NCI-H2227 (cell line): ENCODE data around the gene LCAT.
A peak's percentile ranks its signal among the peaks of the same experiment; 100 is the strongest.
"Not testable (repeated sequence)": the region's sequence is repeated elsewhere in the genome, so short reads cannot be mapped to it uniquely, and the experiment has no call there.

ENCODE experiments used
- DNase-seq: peaks from one replicate; lab custom pipeline; 2025; ENCODE audit not compliant: unreplicated experiment; lab: John Stamatoyannopoulos, UW

LCAT gene, protein sequence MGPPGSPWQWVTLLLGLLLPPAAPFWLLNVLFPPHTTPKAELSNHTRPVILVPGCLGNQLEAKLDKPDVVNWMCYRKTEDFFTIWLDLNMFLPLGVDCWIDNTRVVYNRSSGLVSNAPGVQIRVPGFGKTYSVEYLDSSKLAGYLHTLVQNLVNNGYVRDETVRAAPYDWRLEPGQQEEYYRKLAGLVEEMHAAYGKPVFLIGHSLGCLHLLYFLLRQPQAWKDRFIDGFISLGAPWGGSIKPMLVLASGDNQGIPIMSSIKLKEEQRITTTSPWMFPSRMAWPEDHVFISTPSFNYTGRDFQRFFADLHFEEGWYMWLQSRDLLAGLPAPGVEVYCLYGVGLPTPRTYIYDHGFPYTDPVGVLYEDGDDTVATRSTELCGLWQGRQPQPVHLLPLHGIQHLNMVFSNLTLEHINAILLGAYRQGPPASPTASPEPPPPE

DNA sequence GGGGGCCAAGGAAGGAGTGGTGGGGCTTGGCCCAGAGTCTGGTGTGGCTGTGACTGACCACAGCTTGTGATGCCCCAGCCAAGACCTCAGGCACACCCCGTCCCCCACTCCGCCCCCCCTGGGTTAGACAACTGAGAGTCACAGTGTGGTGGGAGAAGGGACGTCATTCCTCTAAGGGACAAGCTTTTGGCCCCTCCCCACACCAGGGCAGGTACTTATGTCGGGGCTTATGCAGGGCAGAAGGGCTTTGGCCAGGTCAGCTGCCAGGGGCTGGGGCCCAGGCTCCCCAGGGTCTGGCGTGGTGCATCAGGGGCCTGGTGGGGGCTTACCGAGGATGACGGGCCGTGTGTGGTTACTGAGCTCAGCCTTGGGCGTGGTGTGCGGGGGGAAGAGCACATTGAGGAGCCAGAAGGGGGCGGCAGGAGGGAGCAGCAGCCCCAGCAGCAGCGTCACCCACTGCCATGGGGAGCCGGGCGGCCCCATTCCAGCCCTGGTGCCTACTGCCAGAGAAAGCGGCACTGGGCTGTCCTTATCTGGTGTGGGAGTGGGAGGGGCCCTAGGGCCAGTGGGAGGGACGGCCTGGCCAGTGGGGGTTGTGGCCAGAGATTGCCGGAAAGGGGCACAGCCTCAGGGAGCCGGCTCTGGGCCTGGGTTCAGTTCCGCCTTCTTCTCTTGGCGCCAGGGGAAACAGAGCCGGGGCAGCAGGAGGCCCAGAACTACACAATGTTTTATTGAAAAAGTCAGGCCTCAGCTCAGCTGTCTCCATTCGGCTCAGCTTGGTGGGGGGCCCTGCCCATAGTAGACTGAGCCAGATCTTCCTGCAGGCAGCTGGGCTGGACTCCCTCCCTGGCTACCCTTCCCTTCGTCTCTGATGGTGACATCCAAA is at the start of gene LCAT:
Gene LCAT, minus strand, starts transcription at position 502 of the 886 bp plus-strand sequence. Its CDS starts 19 bp downstream, at position 483.
- DNase-seq, result no peak

DNA sequence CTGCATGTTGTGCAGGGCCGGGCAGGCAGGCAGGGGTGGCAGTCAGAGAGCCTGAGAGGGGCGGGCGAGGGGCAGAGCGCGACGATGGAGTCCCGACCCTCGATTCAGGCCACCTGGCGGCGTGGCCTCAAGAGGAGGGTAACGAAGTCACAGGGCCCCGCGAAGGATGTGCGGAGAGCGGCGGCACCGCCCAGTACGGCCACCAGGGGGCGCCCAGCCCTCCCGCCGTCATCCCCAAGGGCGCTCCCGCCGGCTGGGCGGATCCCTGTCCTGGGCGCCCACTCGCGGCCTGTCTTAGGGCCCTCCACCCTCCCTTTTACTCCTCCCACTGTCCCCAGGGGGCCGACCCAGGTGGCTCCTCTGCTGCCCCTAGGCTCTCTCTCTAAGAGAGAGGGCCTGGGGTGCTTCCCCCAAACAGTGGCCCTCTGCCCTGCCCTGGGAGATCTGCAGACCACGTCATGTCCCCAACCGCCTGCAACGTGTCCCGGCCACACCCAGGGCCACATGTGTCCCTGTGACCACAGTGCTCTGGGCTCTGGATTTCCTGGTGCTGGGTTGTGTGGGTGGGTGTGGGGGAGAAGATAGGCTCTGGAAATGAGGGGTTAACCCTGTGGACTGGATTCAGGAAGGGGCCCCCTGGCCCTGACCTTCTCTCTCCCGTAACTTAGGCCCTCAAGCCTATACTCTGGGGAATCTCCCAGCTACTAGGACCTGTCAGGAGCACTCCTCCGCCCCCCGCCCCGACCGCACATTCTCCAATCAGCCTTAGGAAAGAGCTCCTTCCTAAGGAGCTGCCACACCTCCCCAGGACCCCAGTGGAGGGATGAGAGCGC is 49.5 kb upstream of the LCAT start:
- DNase-seq, result peak; percentile 11

DNA sequence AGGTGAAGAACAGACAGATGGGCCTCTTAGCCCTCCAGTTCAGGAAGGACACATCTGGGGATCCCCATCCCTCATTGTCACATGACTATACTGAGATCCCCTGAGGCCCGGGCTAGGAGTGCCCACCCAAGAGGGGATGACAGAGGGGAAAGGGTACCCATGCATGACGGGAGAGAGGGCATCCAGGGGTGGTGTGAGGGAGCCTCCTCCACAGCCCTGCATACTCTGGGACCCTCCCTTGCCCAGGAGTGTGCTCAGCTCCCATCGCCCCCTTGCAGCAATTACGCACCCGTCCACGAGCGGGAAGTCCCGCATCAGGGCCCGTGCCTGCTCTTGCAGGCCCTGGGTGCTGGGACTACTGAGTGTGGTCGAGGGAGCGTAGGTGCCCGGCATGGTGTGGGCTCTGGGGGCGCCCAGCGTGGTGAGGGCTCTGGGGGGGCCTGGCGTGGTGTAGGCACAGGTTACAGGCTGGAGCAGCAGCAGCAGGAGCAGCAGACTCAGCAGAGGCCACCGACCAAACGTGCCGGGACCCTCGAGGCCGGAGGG is 48.8 kb upstream of the LCAT start:
- DNase-seq, result no peak

DNA sequence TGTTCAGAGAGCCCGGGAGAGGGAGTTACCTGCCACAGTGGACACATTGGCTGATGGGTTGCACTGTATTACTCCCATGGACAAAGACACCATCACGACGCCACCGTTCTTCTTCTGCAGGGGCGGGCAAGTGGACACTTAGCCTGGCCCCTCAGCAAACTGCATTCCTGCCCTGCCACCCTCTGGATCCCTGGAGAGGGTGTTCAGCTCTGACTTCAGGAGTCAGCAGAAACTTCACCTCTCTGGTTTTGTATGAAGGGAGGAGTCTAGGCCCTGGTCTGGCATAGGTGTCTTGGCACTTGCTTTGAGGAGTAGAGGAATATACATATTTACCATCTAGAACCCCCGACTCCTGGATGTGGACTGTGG is 46.1 kb upstream of the LCAT start:
- DNase-seq, result no peak

DNA sequence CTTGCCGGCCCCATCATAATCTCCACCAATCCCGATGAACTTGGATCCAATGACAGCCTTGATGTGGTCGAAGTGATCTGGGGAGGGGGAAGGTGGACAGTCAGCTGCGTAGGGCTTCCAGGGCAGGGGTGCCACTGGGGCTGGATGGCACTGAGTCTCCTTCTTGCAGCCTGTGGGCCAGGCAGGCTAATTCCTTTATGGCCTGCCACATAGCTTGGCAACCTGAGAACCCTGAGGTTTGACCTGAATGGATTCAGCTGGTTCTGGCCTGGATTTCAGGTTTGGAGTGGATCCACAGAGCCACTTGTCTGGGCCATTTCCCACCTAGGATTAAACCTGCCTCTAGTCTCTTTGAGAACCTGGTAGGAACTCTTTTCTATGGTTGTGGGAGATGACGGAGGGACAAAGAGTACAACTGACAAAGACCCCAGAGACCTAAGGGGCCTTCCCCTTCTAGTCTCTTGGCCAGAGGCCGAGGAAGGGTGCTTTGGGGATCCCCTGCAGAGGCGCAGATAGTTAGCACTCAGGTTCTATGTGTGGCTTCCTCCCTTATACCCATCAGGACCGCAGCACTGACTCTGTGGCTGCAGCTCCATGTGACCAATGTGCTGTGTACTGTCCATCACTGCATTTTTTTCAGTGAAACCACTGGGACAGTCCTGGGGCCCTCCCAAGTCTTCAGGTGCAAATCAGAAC is 45.5 kb upstream of the LCAT start:
- DNase-seq, result no peak

DNA sequence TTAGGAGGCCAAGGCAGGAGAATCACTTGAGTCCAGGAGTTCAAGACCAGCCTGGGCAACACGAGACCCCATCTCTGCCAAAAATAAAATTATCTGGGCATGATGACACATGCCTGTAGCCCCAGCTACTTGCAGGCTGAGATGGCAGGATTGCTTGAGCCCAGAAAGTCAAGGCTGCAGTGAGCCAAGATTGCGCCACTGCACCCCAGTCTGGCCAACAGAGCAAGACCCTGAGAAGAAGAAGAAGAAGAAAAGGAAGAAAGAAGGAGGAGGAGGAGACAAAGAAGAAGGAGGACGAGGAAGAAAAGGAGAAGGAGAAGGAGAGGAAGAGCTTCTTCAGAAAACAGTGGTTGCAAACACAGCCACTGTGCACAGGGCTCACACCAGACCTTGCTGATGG is 44.8 kb upstream of the LCAT start:
- no peak for DNase-seq

DNA sequence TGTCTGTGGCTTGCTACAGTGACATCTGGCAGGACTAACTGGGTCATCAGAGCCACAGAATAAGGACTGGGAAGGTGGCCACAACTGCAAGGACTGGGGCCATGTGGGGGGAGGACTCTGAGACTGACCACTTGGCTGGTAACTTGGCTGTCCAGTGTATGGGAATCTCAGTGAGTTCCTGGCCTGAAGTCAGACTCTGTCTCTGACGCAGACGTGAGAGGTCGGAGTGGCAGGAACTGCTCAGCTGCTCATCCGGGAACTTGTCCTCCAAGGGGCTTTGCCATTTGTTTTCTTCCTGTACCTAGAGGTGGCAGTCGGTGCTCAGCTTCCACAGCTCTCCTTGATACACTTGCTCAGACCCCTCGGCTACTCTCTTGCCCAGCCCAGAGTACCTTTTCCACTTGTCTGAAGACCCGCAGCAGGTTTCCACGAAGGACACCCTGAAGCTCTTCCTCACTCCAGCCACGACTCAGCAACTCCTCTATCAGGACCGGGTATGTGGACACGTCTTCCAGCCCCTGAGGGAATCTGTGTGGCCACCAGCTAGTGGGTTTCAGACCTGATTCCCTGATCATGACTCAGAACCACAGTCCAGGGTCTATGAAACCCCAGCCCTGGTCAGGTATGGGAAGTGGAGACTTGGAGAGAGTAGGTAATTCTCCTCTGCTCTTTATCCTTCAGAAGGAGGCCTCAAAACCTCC is 43.7 kb upstream of the LCAT start:
- DNase-seq, result no peak

DNA sequence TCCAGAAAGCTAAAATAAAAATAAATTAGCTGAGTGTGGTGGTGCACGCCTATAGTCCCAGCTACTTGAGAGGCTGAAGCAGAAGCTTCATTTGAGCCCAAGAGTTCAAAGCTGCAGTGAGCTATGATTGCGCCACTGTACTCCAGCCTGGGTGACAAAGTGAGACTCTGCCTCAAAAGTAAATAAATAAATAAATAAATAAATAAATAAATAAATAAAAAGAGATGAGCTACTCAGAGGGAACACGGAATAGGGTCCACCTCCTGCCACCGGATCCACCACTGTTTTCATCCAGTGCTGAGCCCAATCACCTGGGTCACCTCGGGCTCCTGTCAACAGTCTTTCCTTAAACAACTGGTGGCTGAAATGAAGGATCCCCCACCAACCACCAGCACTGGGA is 43.0 kb upstream of the LCAT start:
- no peak for DNase-seq

DNA sequence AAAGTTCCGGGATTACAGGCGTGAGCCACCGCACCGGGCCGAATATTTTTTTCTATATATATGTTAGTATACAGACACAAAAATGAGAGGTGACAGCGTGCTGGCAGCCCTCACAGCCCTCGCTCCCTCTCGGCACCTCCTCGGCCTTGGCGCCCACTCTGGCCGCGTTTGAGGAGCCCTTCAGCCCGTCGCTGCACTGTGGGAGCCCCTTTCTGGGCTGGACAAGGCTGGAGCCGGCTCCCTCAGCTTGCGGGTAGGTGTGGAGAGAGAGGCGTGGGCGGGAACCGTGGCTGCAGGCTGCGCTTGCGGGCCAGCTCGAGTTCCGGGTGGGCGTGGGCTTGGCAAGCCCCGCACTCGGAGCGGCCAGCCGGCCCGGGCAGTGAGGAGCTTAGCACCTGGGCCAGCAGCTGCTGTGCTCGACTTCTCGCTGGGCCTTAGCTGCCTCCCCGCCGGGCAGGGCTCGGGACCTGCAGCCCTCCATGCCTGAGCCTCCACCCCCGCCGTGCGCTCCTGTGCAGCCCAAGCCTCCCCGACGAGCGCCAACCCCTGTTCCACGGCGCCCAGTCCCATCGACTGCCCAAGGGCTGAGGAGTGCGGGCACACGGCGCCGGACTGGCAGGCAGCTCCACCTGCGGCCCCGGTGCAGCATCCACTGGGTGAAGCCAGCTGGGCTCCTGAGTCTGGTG is 38.2 kb upstream of the LCAT start:
- no peak for DNase-seq

DNA sequence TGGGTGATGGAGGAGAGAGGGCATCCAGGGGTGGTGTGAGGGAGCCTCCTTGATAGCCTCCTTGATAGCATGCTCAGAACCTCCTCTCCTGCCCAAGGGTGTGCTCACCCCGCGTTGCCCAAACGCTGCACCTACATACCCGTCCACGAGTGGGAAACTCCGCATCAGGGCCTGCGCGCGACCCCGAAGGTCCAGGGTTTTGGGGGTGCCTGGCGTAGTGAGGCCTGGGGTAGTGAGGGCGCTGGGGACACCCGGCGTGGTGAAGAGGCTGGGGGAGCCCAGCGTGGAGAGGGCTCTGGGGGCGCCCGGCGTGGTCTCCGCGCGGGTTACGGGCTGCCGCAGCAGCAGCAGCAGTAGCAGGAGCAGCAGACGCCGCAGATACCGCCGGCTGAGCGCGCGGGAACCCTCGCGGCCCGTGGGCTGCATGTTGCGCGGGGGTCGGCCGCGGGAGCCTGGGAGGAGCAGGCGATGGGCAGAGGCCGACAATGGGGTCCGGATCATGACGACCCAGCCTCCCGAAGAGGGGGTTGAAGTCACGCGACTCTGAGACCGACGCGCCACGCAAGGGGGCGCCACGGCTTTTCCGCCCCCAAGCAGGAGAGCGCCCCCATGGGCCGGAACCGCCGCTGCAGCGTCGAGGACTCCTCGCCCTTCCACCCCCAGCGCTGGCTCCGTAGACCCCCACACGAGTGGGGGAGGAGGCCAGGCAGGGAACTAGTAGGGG is 36.2 kb upstream of the LCAT start, which contains the start of gene DPEP3:
Gene DPEP3, minus strand, starts transcription at position 545 of the 724 bp plus-strand sequence. Its CDS starts 119 bp downstream, at position 426.
- DNase-seq, result no peak

DNA sequence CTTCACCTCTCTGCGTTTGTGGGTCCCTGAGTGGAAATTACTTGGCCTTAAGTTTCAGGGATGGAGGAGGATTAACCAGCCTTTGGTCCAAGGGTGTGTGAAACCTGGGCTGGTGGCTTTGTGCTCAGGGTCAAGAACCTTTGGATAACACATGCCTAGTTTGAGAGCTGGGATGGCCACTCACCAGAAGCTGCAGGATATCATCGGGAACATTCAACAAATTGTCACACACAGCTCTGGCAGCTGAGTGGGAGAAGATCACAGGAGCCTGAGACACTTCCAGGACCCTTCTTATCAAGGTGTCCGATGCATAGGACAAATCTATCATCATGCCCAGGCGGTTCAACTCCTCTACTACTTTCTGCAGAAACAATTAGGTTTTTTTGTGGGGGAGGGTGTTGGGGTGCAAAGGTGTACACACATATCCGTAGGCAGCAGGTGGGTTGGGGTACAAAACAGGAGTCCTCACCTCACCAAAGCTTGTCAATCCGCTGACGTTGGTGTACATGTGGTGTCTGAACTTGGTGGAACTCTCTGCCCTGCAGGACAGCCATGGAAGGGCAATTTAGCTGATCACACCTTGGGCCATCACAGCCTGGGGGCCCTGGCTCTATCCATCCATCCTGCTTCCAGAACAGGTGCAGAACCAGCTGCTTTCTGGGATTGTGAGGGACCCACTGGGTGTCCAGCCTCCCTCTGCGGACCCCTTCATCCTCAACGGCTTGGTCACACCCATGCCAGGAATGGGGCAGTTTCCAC is 33.7 kb upstream of the LCAT start:
- no peak for DNase-seq

DNA sequence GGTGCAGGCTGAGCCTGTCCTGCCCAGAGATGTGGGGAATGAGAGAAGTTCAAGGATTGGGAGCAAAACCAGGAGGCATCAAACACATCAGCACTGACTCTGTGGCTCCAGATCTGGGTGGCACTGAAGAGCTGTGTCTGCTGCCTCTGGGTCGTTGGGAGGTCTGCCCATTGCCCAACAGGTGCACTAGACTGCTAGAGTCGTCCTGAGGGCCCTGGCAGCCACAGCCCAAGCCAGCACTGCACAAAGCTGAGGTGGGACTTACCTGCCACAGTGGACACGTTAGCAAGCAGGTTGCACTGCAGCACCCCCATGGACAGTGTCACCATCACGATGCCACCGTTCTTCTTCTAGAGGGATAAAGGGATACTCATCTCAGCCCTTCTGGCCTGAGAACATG is 33.1 kb upstream of the LCAT start:
- DNase-seq, result no peak

DNA sequence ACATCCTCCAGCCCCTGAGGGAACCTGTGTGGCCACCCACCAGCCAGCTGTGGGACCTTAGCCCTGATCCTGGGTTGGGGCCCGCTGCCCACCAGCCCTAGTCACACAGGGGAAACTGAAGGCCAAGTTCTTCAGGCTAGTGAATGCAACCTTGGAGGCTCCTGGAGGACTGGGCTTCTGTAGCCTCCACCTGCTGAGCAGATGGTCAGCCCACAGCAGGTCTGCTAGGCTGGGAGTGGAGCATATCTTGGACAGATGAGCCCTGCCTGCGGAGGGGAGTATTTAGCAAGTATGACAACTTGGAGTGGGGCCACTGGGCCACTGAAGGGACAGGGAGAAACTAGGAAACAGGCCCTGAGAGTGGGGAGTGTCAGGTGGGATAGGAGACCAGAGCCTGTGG is 32.3 kb upstream of the LCAT start:
- DNase-seq, result no peak

DNA sequence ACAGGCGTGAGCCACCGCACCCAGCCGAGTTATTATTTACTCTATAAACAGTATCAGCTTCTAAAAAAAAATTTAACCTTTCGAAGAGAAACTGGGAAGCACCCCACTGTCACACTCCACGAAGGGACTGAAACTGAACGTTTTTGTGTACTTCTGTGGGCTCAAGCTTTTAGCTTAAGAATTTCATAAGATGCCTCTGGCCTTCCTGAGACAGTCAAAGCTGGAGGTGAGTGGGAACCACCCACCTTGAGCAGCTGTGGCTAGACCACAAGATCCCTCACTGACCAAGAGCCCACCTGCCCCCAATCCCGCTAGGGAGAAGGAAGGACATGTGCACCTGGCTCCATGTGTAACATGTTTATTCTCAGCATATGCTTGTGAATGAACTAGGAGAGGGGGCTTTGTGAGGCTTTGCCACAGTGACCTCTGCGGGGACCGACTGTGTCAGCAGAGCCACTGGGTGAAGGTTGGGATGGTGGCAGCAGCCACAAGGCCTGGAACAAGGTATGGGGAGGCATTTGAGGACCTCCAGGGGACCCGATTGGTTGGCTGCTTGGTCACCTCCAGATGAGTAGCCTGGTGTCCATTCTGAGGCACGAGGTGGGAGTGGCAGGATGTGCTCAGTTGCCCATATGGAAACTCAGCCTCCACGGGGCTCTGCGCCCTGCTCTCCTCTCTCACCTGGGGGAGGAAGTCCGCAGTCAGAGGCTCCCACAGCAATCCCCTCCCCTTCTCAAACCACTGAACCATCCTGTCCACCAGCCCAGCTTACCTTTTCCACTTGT is 31.6 kb upstream of the LCAT start:
- no peak for DNase-seq

DNA sequence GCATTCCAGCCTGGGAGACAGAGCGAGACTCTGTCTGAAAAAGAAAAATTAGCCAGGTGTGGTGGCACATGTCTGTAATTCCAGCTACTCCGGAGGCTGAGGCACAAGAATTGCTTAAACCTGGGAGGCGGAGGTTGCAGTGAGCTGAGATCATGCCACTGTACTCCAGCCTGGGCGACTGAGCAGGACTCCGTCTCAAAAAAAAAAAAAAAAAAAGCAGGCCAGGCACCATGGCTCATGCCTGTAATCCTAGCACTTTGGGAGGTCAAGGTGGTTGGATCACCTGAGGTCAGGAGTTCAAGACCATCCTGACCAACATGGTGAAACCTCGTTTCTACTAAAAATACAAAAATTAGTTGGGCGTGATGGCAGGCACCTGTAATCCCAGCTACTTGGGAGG is 28.4 kb upstream of the LCAT start:
- not testable (repeated sequence) for DNase-seq

DNA sequence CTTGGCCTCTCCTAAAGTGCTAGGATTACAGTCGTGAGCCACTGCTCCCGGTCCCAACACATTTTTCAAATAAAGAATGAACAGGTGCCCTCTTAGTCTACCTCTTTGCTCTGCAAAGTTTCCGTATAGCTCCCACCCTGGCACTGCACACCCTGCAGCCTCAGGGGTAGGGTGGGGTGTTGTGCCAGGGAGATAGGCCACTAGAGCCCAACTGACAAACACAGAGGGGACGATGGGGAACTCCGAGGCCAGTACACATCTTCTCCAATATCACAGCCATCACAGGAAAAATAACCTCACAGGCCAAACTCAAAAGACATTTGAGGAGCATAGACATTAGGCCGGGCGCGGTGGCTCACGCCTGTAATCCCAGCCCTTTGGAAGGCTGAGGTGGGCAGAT is 27.2 kb upstream of the LCAT start:
- no peak for DNase-seq
